HG03354 (cell line): Measurements from ENCODE around the gene DIP2C.
"Not testable (repeated sequence)": the region's sequence is repeated elsewhere in the genome, so short reads cannot be mapped to it uniquely, and the experiment has no call there.

Source experiments
- ATAC-seq: cut with Tn5 transposase; IDR thresholded peaks from one replicate; pipeline ENCODE4 v1.9.1; 2021; ENCODE audit warnings: mild to moderate bottlenecking; ENCODE audit not compliant: unreplicated experiment, poor library complexity, severe bottlenecking

The DIP2C gene

GRCh38 chr10:589961-590680 is 99.3 kb downstream of the DIP2C start:
- ATAC-seq = no peak

GRCh38 chr10:588246-589165 is 101.0 kb downstream of the DIP2C start:
- ATAC-seq = no peak

DNA sequence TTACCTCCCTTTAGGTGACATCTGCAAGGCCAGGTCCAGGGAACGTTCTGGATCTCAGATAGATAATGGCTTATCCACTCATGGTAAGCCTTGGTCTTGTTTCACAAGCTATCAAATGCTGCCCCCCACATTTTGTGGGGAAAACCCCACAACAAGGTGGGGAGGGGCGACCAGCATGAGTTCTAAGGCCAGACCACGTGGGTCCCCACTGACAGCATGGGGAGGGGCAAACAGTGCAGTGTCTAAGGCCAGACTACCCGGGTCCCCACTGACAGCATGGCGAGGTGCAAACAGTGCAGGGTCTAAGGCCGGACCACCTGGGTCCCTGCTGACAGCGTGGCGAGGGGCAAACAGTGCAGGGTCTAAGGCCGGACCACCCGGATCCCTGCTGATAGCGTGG is 102.8 kb downstream of the DIP2C start:
- no peak for ATAC-seq

DNA sequence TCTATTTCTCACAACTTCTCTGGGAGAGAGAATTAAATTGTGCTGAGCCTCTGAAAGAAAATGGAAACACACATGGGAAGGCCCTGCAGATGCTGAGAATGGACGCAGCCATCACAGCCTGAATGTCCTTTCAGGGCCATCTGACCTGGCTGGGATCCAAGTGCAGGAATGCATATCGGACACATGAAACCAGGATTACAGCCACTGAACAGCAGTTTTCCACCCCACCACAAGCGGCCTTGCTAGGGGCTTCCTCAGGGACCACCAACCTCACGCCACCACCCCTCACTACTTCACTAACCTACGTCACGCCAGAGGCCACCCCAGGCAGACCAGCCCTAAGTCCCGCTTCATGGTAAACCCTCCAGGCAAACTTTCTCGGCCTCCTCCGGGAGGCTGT is 103.3 kb downstream of the DIP2C start:
- no peak for ATAC-seq

GRCh38 chr10:585502-585901 is 104.0 kb downstream of the DIP2C start:
- no peak for ATAC-seq

- ATAC-seq = not testable (repeated sequence)
These were observed 104.8 kb downstream of the DIP2C start for GRCh38 chr10:584497-585290.

DNA sequence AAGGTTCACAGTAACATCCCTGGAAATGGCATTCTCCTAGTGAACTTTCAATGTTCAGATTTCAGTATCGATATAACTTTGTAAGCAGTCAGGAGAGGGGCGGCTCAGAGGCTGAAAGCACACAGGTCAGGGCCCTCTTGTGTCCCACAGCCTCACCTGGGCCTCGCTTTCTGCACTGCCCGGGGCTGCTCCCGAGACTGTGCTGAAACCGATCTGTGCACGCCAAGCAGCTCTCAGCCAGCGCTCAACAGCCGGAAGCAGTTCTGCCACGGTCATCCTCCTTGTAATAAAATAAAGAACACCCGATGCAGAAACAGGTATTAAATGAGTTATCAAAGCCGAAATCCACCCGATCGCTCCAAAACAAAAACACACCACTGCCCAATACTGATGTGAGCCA is 106.0 kb downstream of the DIP2C start:
- ATAC-seq = no peak

GRCh38 chr10:581776-582330 is 107.6 kb downstream of the DIP2C start:
- ATAC-seq = no peak

DNA sequence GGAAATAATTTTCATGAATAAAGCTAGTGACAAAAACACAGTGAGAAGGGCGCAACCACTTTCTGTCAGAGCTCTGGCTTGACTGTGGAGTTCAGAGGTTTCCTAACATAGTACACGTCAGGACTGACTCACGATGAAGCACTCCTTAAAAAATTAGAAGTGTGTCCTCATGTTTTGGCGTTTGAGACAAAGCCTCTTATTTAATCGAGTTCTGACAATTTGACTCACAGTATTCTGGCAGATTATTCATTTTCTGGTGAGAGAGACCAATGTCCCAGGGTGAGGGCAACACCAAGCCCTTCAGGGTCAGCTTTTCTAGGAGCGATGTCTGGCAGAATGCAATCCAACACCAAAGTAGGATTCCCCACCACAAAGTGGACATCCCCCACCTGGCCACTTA is 108.7 kb downstream of the DIP2C start:
- ATAC-seq = no peak

DNA sequence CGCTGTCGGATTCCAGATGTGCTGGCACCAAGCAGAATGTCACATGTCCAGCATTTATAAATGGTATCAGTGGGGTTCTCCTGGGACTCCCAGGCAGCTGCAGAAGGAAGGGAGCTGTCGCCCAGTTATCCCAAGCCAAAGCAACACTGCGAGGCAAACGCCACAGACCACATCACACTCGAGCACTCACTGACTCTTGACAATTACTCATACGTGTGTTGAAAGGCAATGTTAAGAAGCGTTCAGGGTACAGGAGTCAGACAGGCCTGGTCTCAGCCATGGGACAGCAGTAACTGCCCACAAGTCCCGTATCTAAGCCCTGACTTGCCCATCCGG is 113.4 kb downstream of the DIP2C start:
- no peak for ATAC-seq

GRCh38 chr10:575402-576129 is 113.9 kb downstream of the DIP2C start:
- no peak for ATAC-seq

- ATAC-seq = no peak
These were observed 116.8 kb downstream of the DIP2C start for GRCh38 chr10:572696-573095.

DNA sequence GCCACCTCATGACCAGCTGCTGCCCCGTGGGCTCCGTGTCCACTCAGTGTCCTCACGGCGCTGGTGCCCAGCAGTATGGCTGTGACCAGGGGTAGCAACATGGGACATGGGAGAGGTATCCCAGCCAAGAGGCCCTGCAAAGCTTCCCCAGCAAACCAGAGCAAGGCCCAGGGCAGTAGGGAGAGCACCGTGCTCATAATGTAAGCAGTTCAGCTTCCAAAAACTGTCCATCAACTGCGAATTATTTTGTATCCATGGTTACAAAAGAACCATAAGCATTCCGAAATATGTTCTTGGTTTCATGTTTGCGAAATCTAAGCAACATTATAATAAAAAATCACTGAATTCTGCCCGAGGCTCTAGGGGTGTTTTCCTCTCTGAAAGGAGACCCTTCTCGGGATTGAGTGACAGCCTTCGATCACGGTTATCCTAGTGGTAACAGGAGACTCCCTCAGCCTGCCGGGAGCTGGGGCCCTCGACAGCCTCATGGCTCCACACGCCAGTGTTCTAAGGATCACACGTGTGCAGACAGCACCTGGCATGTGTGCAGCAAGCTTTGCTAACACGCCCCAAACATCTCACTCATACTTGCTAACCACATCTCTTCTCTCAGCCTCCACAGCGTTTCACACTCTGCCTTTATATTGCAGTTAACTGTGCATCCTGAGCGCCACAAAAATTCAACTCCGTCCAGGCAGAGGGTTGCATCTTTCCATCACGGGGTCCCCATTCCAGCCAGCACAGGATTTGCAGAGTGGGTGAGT is 117.6 kb downstream of the DIP2C start:
- ATAC-seq = no peak

DNA sequence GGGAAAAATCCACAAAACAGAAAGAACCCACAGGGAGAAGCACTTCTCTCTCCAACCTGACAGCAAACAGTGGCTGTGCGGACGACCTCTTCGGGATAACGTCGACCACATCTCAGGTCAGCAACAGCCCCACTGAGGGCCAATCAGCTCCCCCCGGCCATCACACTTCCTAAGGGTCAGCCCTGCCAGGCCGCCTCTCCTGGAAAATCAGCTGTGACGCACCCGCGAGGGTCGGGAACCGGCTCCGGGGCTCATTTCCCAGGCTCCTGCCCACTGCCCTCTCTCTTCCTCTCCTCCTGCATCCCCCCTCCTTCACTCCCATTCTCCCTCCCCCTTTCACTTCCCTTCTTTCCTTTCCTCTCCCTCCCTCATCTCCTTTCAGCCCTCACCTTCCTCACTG is 118.3 kb downstream of the DIP2C start:
- no peak for ATAC-seq

GRCh38 chr10:570628-571163 is 118.8 kb downstream of the DIP2C start:
- ATAC-seq = no peak

GRCh38 chr10:569961-570627 is 119.4 kb downstream of the DIP2C start:
- ATAC-seq = no peak

GRCh38 chr10:568848-569247 is 120.6 kb downstream of the DIP2C start:
- no peak for ATAC-seq

DNA sequence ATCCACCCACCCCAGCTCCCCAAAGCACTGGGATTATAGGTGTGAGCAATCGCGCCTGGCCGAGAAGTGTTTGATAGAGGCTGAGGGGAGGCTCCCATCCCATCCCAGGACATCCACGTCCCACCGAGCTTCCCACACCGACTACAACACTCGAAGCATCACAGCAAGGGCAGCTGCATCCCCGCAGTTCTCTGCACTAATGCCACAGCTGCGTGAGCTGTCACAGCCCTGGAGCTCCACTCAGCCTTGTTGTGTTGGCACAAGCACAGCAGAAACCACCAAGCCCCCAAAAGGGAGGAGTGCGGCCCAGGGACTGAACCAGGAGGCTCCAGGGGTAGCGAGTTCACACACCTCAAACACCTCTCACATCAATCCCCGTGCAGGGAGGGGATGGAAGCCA is 121.6 kb downstream of the DIP2C start:
- ATAC-seq = no peak
